GM12873 (cell line): ENCODE measurements around the gene TMEM185A.

Source experiments
- TF ChIP-seq, protein P1 (sequence below): IDR thresholded peaks from 2 replicates; pipeline ENCODE4 v1.5.1; 2012; ENCODE audit warnings: low read depth, mild to moderate bottlenecking, moderate library complexity, low read length, control low read depth; ENCODE audit not compliant: insufficient read depth; ENCODE audit errors: missing control alignments

Gene TMEM185A

DNA sequence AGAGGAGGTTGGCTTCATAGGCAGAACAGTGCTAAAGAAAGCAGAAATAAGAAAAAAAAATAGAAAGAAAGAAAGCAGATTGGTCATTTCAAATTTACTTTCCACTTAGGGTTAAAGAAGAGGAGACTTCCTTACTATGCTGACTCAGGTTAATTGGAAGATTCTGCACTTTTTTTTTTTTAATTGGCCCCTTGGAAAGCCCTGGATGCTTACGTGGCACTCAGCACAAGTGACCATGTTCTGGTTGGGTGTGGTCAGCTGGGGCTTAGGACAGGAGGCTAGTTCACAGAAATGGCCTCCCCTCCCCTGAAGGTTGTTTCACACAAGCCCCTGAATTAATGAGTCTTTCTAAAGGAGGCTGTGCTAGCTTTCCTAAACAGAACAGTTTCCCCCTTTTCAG, 58.8 kb downstream of the TMEM185A start:
- TF ChIP-seq, protein P1, sequence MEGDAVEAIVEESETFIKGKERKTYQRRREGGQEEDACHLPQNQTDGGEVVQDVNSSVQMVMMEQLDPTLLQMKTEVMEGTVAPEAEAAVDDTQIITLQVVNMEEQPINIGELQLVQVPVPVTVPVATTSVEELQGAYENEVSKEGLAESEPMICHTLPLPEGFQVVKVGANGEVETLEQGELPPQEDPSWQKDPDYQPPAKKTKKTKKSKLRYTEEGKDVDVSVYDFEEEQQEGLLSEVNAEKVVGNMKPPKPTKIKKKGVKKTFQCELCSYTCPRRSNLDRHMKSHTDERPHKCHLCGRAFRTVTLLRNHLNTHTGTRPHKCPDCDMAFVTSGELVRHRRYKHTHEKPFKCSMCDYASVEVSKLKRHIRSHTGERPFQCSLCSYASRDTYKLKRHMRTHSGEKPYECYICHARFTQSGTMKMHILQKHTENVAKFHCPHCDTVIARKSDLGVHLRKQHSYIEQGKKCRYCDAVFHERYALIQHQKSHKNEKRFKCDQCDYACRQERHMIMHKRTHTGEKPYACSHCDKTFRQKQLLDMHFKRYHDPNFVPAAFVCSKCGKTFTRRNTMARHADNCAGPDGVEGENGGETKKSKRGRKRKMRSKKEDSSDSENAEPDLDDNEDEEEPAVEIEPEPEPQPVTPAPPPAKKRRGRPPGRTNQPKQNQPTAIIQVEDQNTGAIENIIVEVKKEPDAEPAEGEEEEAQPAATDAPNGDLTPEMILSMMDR, result no peak

DNA sequence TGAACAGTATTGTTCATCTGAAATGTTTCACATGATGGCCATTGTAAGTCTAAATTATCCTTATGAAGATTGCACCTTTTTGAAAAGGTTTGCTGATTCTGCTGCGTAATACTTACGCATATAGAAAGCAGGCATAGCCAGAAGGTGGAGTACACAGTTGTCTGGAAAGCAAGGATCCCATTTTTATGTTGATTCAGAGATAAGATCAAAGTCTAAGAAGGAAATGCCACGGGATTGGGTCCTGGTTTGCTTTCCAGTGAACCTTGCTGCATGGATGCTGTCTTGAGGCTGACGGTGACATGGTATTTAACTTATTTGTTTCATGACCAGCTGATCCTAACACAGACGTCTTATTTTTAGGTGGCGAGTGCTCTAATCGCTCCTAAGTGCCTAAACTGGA, 59.8 kb downstream of the TMEM185A start:
- TF ChIP-seq, protein P1, result no peak

DNA sequence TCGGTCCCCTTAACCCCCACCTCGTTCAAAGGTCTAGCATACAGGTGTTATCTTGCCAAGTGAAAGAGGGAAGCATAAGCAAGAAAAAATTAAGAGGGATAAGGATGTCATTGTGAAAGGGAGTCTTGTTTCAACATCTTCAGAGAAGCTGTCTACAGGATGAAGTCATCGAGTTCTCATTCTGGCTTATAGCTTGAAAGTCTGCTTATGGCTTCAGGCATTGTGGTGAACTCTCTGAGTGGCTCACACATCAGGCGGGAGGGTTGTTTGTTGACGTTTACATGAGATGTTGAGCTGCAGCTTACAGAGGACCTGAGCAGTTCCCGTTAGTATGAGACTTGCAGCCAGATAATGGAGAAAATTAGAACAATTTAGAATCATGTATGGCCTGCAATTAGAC, 60.9 kb downstream of the TMEM185A start:
- TF ChIP-seq, protein P1, result no peak

DNA sequence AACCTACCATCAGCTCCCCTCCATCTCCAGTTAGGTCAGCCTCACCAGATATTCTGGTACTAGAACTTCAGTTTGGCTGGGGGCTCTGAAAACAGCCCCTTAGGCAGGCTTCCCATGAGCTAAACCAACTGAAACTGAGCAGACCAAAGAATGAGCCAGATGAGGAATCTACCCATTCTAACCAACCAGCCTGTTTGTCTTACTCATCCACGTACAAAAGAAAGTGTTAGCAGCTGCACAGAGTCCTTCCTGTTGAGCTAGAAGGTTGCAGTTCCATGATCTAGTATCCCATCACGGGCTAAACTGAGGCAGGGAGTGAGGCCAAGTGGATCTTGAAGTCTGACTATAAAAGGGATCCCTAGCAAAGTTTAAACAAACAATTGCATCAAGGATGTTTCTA, 61.8 kb downstream of the TMEM185A start:
- TF ChIP-seq, protein P1, result no peak

DNA sequence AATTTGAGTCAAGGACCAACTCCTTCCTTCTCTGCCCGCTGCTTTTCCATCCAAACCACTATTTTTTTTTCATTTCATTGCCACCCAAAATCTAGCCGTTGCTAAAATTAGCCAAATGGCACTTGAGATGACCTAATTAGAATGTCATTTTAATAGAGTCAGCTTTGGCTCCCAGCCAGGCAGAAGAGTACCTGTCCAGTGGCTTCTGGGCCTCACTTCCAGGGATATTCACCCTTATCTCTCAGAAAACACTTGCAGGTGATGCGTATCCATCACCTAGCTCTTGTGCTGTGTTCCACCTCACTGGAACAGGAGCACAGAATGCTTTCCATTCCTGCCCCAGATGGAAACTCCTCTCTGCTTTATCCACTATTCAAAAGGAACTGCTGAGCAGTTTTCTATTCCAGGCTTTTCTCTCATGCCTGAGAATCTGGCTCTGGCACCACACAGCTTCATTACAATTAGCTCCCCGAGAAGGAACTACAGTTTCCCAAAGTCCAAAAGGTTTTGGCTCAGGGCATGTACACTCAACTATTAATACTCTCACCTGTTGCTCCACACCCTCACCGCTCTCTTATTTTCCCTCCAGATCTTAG, 62.8 kb downstream of the TMEM185A start:
- TF ChIP-seq, protein P1, result no peak

DNA sequence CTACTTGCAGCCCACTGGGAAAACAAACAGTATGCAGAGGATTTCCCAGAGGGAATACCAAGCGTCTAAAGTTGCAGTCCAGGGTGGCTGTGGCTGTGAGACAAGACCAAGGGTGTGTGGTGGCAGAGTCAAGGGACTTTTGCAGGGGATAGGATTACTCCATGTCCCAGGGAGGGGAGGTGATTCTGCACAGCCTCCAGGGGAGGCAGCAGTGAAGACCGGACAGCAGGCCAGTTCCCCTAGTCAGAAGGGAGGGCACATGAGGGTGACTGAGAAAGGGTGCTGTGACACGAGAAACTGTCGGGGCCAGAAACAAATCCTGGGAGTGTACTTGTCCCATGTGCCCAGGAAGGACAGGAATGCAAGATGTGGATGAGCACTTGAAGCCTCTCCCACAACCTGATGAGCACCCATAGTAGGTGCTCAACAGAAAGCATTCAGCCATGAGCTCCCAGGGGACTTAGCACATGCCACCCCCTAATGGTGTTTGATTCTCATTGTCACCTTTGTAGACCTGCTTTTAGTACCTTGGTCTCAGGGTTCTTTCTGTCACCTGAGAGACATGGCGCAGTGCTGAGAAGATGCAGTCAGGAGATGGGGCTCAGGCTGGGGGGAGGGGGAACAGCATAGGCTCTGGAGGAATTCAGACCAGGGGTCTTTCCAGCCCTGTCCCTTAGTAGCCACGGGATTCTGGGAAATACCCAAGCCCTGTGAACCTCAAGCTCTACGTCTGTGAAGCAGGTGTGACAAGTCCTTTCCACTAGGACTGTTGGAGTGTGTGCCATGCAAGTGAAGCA, 63.8 kb downstream of the TMEM185A start:
- TF ChIP-seq, protein P1, result no peak

DNA sequence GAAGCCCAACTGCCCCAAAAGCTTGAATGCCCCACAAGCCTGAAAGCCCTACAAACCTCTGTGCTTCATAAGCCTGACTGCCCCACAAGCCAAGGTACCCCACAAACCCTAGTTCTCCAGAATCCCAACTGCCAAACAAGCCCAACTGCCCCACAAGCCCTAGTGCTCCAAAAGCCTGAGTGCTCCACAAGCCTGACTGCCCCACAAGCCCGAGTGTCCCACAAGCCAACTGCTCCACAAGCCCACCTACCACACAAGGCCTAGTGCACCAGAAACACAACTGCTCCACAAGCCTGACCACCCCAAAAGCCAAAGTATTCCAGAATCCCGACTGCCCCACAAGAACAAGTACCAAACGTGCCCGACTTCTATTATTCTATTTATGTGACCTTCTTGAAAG, 68.2 kb downstream of the TMEM185A start:
- TF ChIP-seq, protein P1, result no peak
